HEK293 (cell line): ENCODE results near the gene DLX4.

Source experiments
- GLIS1 ChIP-seq: fragments of 450-650 bp; formaldehyde crosslinking; IDR thresholded peaks from 2 replicates; pipeline ENCODE4 v1.5.1; 2016; ENCODE audit warnings: missing biosample characterization, missing genetic modification characterization
- GLIS2 ChIP-seq: fragments of 450-650 bp; formaldehyde crosslinking; IDR thresholded peaks from 2 replicates; pipeline ENCODE4 v1.5.1; 2016; ENCODE audit warnings: missing biosample characterization, missing genetic modification characterization
- IKZF3 ChIP-seq: fragments of 450-650 bp; IDR thresholded peaks from 2 replicates; pipeline ENCODE4 v1.5.0; 2018; ENCODE audit warnings: missing biosample characterization, mild to moderate bottlenecking, missing genetic modification characterization, moderate library complexity
- PRDM1 ChIP-seq: fragments of 450-650 bp; formaldehyde crosslinking; IDR thresholded peaks from 2 replicates; pipeline ENCODE4; 2016; ENCODE audit warnings: missing biosample characterization, missing genetic modification characterization
- SP3 ChIP-seq: fragments of 450-650 bp; formaldehyde crosslinking; IDR thresholded peaks from 2 replicates; pipeline ENCODE4 v1.5.1; 2016; ENCODE audit warnings: missing biosample characterization, missing genetic modification characterization
- ZBTB48 ChIP-seq: fragments of 450-650 bp; formaldehyde crosslinking; IDR thresholded peaks from 2 replicates; pipeline ENCODE4 v1.5.1; 2016; ENCODE audit warnings: missing biosample characterization, missing genetic modification characterization
- ZBTB7A ChIP-seq: fragments of 450-650 bp; formaldehyde crosslinking; IDR thresholded peaks from 2 replicates; pipeline ENCODE4 v1.5.1; 2016; ENCODE audit warnings: low read depth, missing biosample characterization, missing genetic modification characterization
- ZNF184 ChIP-seq: fragments of 450-650 bp; IDR thresholded peaks from 2 replicates; pipeline ENCODE4 v1.5.1; 2018; ENCODE audit warnings: missing biosample characterization, mild to moderate bottlenecking, missing genetic modification characterization
- ZNF19 ChIP-seq: fragments of 450-650 bp; formaldehyde crosslinking; IDR thresholded peaks from 2 replicates; pipeline ENCODE4; 2016; ENCODE audit warnings: missing biosample characterization, missing genetic modification characterization, low read depth
- ZNF292 ChIP-seq: fragments of 450-650 bp; formaldehyde crosslinking; IDR thresholded peaks from 2 replicates; pipeline ENCODE4 v1.5.1; 2016; ENCODE audit warnings: low read depth, missing biosample characterization, missing genetic modification characterization, borderline replicate concordance
- ZNF302 ChIP-seq: fragments of 450-650 bp; formaldehyde crosslinking; IDR thresholded peaks from 2 replicates; pipeline ENCODE4 v1.5.1; 2016; ENCODE audit warnings: missing biosample characterization, missing genetic modification characterization, low read depth
- ZNF544 ChIP-seq: fragments of 450-650 bp; formaldehyde crosslinking; IDR thresholded peaks from 2 replicates; pipeline ENCODE4 v1.5.0; 2017; ENCODE audit warnings: missing biosample characterization, missing genetic modification characterization
- TF ChIP-seq, protein P1 (sequence below): fragments of 450-650 bp; formaldehyde crosslinking; IDR thresholded peaks from 2 replicates; pipeline ENCODE4 v1.5.1; 2016; ENCODE audit warnings: missing biosample characterization, missing genetic modification characterization
- TF ChIP-seq, protein P2 (sequence below): fragments of 450-650 bp; formaldehyde crosslinking; IDR thresholded peaks from 2 replicates; pipeline ENCODE4 v1.5.1; 2017; ENCODE audit warnings: missing biosample characterization, missing genetic modification characterization
- TF ChIP-seq, protein P3 (sequence below): fragments of 450-650 bp; formaldehyde crosslinking; IDR thresholded peaks from 2 replicates; pipeline ENCODE4 v1.5.1; 2017; ENCODE audit warnings: missing biosample characterization, missing genetic modification characterization
- TF ChIP-seq, protein P4 (sequence below): fragments of 450-650 bp; formaldehyde crosslinking; IDR thresholded peaks from 2 replicates; pipeline ENCODE4 v1.5.1; 2016; ENCODE audit warnings: missing biosample characterization, missing genetic modification characterization
- TF ChIP-seq, protein P5 (sequence below): fragments of 450-650 bp; formaldehyde crosslinking; IDR thresholded peaks from 2 replicates; pipeline ENCODE4 v1.5.1; 2017; ENCODE audit warnings: missing biosample characterization, missing genetic modification characterization
- TF ChIP-seq, protein P6 (sequence below): fragments of 450-650 bp; formaldehyde crosslinking; IDR thresholded peaks from 2 replicates; pipeline ENCODE4 v1.5.1; 2016; ENCODE audit warnings: missing biosample characterization, missing genetic modification characterization

DLX4 gene

DNA sequence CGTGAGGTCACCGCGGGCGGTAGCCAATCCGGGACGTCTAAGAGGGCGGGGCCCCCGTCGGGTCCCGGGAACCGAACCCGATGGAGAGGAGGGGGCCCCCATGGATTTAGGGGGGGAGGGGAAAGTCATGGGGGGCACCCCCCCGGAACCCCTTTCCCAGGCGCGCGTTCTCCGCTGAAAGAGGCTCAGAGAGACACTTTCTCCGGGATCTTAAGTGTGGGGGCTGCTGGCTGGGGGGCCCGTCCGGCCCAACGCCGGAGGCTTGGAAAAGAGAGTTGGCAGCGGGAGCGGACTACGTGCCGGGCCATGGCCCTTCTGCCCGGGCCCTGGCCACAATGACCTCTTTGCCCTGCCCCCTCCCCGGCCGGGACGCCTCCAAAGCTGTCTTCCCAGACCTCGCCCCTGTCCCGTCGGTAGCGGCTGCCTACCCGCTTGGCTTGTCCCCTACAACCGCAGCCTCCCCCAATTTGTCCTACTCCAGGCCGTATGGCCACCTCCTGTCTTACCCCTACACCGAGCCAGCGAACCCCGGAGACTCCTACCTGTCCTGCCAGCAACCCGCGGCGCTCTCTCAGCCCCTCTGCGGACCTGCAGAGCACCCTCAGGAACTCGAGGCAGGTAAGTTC is at the start of gene DLX4 (continued):
- TF ChIP-seq, protein P1, sequence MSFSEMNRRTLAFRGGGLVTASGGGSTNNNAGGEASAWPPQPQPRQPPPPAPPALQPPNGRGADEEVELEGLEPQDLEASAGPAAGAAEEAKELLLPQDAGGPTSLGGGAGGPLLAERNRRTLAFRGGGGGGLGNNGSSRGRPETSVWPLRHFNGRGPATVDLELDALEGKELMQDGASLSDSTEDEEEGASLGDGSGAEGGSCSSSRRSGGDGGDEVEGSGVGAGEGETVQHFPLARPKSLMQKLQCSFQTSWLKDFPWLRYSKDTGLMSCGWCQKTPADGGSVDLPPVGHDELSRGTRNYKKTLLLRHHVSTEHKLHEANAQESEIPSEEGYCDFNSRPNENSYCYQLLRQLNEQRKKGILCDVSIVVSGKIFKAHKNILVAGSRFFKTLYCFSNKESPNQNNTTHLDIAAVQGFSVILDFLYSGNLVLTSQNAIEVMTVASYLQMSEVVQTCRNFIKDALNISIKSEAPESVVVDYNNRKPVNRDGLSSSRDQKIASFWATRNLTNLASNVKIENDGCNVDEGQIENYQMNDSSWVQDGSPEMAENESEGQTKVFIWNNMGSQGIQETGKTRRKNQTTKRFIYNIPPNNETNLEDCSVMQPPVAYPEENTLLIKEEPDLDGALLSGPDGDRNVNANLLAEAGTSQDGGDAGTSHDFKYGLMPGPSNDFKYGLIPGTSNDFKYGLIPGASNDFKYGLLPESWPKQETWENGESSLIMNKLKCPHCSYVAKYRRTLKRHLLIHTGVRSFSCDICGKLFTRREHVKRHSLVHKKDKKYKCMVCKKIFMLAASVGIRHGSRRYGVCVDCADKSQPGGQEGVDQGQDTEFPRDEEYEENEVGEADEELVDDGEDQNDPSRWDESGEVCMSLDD (tag by site-specific recombination) = peak; percentile 100
- TF ChIP-seq ZNF19 (tag by site-specific recombination) (no peak), SP3 (tag by site-specific recombination) (peak; percentile 74), ZNF184 (tag by site-specific recombination) (no peak), ZNF302 (no peak), PRDM1 (tag by site-specific recombination) (peak; percentile 42; the same call in 1 of the 2 replicates), ZBTB7A (tag by site-specific recombination) (0 out of 2 replicates have a peak, but pooled peaks have one; percentile 27), GLIS1 (tag by site-specific recombination) (peak; percentile 67), IKZF3 (peak; percentile 97), ZBTB48 (0 out of 2 replicates have a peak, but pooled peaks have one; percentile 19), GLIS2 (peak; percentile 99), ZNF544 (tag by site-specific recombination) (no peak), ZNF292 (no peak)
- TF ChIP-seq, protein P2, sequence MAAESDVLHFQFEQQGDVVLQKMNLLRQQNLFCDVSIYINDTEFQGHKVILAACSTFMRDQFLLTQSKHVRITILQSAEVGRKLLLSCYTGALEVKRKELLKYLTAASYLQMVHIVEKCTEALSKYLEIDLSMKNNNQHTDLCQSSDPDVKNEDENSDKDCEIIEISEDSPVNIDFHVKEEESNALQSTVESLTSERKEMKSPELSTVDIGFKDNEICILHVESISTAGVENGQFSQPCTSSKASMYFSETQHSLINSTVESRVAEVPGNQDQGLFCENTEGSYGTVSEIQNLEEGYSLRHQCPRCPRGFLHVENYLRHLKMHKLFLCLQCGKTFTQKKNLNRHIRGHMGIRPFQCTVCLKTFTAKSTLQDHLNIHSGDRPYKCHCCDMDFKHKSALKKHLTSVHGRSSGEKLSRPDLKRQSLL (tag by site-specific recombination) = no peak
- TF ChIP-seq, protein P3, sequence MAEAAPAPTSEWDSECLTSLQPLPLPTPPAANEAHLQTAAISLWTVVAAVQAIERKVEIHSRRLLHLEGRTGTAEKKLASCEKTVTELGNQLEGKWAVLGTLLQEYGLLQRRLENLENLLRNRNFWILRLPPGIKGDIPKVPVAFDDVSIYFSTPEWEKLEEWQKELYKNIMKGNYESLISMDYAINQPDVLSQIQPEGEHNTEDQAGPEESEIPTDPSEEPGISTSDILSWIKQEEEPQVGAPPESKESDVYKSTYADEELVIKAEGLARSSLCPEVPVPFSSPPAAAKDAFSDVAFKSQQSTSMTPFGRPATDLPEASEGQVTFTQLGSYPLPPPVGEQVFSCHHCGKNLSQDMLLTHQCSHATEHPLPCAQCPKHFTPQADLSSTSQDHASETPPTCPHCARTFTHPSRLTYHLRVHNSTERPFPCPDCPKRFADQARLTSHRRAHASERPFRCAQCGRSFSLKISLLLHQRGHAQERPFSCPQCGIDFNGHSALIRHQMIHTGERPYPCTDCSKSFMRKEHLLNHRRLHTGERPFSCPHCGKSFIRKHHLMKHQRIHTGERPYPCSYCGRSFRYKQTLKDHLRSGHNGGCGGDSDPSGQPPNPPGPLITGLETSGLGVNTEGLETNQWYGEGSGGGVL (tag by site-specific recombination) = peak; percentile 93
- TF ChIP-seq, protein P4, sequence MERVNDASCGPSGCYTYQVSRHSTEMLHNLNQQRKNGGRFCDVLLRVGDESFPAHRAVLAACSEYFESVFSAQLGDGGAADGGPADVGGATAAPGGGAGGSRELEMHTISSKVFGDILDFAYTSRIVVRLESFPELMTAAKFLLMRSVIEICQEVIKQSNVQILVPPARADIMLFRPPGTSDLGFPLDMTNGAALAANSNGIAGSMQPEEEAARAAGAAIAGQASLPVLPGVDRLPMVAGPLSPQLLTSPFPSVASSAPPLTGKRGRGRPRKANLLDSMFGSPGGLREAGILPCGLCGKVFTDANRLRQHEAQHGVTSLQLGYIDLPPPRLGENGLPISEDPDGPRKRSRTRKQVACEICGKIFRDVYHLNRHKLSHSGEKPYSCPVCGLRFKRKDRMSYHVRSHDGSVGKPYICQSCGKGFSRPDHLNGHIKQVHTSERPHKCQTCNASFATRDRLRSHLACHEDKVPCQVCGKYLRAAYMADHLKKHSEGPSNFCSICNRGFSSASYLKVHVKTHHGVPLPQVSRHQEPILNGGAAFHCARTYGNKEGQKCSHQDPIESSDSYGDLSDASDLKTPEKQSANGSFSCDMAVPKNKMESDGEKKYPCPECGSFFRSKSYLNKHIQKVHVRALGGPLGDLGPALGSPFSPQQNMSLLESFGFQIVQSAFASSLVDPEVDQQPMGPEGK (tag by site-specific recombination) = peak; percentile 100
- TF ChIP-seq, protein P5, sequence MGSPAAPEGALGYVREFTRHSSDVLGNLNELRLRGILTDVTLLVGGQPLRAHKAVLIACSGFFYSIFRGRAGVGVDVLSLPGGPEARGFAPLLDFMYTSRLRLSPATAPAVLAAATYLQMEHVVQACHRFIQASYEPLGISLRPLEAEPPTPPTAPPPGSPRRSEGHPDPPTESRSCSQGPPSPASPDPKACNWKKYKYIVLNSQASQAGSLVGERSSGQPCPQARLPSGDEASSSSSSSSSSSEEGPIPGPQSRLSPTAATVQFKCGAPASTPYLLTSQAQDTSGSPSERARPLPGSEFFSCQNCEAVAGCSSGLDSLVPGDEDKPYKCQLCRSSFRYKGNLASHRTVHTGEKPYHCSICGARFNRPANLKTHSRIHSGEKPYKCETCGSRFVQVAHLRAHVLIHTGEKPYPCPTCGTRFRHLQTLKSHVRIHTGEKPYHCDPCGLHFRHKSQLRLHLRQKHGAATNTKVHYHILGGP (tag by site-specific recombination) = no peak
- TF ChIP-seq, protein P6, sequence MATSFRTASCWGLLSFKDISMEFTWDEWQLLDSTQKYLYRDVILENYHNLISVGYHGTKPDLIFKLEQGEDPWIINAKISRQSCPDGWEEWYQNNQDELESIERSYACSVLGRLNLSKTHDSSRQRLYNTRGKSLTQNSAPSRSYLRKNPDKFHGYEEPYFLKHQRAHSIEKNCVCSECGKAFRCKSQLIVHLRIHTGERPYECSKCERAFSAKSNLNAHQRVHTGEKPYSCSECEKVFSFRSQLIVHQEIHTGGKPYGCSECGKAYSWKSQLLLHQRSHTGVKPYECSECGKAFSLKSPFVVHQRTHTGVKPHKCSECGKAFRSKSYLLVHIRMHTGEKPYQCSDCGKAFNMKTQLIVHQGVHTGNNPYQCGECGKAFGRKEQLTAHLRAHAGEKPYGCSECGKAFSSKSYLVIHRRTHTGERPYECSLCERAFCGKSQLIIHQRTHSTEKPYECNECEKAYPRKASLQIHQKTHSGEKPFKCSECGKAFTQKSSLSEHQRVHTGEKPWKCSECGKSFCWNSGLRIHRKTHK (tag by site-specific recombination) = no peak
